Neural cell (in vitro differentiated cells): ENCODE results near the gene CEBPB.

ENCODE experiments used
- EP300 ChIP-seq: fragments of 450-650 bp; conservative IDR thresholded peaks from 2 replicates; pipeline ENCODE4 v1.6.1; 2014; ENCODE audit warnings: antibody characterized with exemption, mild to moderate bottlenecking, moderate library complexity; ENCODE audit not compliant: poor library complexity, severe bottlenecking
- EZH2 ChIP-seq: fragments of 200-600, 300-800 bp; shearing (Covaris generic), sonication (generic); IDR thresholded peaks from 2 replicates; pipeline ENCODE4 v1.6.1; 2014; ENCODE audit warnings: antibody characterized with exemption, low read length, borderline replicate concordance, mild to moderate bottlenecking; ENCODE audit not compliant: insufficient read depth, poor library complexity, severe bottlenecking
- POLR2AphosphoS5 ChIP-seq: IDR thresholded peaks from 2 replicates; pipeline ENCODE4 v1.6.1; 2012
- TAF1 ChIP-seq: IDR thresholded peaks from 2 replicates; pipeline ENCODE4 v1.6.1; 2012; ENCODE audit warnings: low read depth
- TF ChIP-seq, protein P1 (sequence below): fragments of 450-650 bp; IDR thresholded peaks from 2 replicates; pipeline ENCODE4 v1.5.1; 2014; ENCODE audit warnings: antibody characterized with exemption, mild to moderate bottlenecking, moderate library complexity; ENCODE audit not compliant: poor library complexity, severe bottlenecking

DNA sequence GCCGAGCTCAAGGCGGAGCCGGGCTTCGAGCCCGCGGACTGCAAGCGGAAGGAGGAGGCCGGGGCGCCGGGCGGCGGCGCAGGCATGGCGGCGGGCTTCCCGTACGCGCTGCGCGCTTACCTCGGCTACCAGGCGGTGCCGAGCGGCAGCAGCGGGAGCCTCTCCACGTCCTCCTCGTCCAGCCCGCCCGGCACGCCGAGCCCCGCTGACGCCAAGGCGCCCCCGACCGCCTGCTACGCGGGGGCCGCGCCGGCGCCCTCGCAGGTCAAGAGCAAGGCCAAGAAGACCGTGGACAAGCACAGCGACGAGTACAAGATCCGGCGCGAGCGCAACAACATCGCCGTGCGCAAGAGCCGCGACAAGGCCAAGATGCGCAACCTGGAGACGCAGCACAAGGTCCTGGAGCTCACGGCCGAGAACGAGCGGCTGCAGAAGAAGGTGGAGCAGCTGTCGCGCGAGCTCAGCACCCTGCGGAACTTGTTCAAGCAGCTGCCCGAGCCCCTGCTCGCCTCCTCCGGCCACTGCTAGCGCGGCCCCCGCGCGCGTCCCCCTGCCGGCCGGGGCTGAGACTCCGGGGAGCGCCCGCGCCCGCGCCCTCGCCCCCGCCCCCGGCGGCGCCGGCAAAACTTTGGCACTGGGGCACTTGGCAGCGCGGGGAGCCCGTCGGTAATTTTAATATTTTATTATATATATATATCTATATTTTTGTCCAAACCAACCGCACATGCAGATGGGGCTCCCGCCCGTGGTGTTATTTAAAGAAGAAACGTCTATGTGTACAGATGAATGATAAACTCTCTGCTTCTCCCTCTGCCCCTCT is 1.1 kb downstream of the CEBPB start:
- TF ChIP-seq, protein P1, sequence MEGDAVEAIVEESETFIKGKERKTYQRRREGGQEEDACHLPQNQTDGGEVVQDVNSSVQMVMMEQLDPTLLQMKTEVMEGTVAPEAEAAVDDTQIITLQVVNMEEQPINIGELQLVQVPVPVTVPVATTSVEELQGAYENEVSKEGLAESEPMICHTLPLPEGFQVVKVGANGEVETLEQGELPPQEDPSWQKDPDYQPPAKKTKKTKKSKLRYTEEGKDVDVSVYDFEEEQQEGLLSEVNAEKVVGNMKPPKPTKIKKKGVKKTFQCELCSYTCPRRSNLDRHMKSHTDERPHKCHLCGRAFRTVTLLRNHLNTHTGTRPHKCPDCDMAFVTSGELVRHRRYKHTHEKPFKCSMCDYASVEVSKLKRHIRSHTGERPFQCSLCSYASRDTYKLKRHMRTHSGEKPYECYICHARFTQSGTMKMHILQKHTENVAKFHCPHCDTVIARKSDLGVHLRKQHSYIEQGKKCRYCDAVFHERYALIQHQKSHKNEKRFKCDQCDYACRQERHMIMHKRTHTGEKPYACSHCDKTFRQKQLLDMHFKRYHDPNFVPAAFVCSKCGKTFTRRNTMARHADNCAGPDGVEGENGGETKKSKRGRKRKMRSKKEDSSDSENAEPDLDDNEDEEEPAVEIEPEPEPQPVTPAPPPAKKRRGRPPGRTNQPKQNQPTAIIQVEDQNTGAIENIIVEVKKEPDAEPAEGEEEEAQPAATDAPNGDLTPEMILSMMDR, result peak; percentile 60
- TF ChIP-seq POLR2AphosphoS5 (no peak), EZH2 (no peak), EP300 (peak; percentile 15), TAF1 (peak; percentile 31)
